KMS-11 (cell line): ENCODE measurements around the gene GPR62.

Experiments
- H2AFZ ChIP-seq: fragments of 200-600 bp; sonication (generic); 2 replicates; pipeline ENCODE4 v1.6.1; 2016; ENCODE audit warnings: antibody characterized with exemption, mixed run types, low read depth
- H3K27ac ChIP-seq: fragments of 200-600 bp; sonication (generic); 2 replicates; pipeline ENCODE4 v1.6.1; 2016; ENCODE audit warnings: mild to moderate bottlenecking, mixed run types
- H3K27me3 ChIP-seq: fragments of 200-600 bp; sonication (generic); 2 replicates; pipeline ENCODE4 v1.6.1; 2017; ENCODE audit warnings: mild to moderate bottlenecking, low read depth, mixed run types, moderate library complexity; ENCODE audit not compliant: insufficient read depth
- H3K36me3 ChIP-seq: fragments of 200-600 bp; sonication (generic); 2 replicates; pipeline ENCODE4 v1.6.1; 2017; ENCODE audit warnings: mild to moderate bottlenecking, mixed run types; ENCODE audit not compliant: insufficient read depth
- H3K4me1 ChIP-seq: fragments of 200-600 bp; sonication (generic); 2 replicates; pipeline ENCODE4 v1.6.1; 2016; ENCODE audit warnings: mild to moderate bottlenecking, low read depth, mixed run types; ENCODE audit not compliant: poor library complexity, severe bottlenecking
- H3K4me2 ChIP-seq: fragments of 200-600 bp; sonication (generic); 2 replicates; pipeline ENCODE4 v1.7.0; 2016; ENCODE audit warnings: mild to moderate bottlenecking, mixed run types
- H3K4me3 ChIP-seq: fragments of 200-600 bp; sonication (generic); IDR thresholded peaks from 2 replicates; pipeline ENCODE4 v1.6.1; 2017; ENCODE audit warnings: low read depth, low read length, mixed read lengths; ENCODE audit not compliant: insufficient read depth
- H3K79me2 ChIP-seq: fragments of 200-600 bp; sonication (generic); 2 replicates; pipeline ENCODE4 v1.6.1; 2016; ENCODE audit warnings: low read depth, mixed run types; ENCODE audit not compliant: insufficient read depth
- H3K9ac ChIP-seq: fragments of 200-600 bp; sonication (generic); 2 replicates; pipeline ENCODE4 v1.6.1; 2016; ENCODE audit warnings: mild to moderate bottlenecking, mixed run types
- H4K20me1 ChIP-seq: fragments of 200-600 bp; sonication (generic); 2 replicates; pipeline ENCODE4 v1.6.1; 2016; ENCODE audit warnings: mild to moderate bottlenecking, mixed run types; ENCODE audit not compliant: insufficient read depth
- CTCF ChIP-seq: fragments of 200-600 bp; sonication (generic); conservative IDR thresholded peaks from 2 replicates; pipeline ENCODE4 v1.6.1; 2017; ENCODE audit warnings: low read depth, mild to moderate bottlenecking, antibody characterized with exemption, low read length, moderate library complexity, mixed read lengths

GPR62 gene

DNA sequence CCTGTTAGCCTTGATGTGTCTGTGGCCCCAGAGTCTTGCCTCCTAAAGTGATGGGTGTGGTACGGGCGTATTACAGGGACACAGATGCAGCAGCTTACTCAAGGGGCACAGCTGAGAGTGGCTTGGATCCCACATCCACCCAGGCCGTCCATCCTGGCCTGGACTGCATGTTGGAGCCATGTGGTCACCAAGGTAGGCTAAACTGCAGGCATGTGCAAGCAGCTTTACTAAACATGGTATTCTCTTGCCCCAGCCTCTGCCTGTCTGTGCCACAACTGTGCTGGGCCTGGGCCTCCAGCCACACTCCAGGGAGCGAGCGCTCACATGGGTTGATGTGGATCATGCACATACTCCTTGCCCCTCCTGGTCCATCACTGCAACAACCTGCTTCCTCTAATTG, 6.1 kb upstream of the GPR62 start:
- Histone ChIP-seq H3K27ac (no peak overlapping the region), H3K36me3 (no peaks in the 10 kb centered on the region), H4K20me1 (no peaks in the 10 kb centered on the region), H2AFZ (no peak overlapping the region), H3K4me1 (no peaks in the 10 kb centered on the region), H3K79me2 (no peaks in the 10 kb centered on the region), H3K4me2 (no peak overlapping the region), H3K9ac (no peak overlapping the region), H3K27me3 (no peaks in the 10 kb centered on the region), H3K4me3 (no peak overlapping the region)
- TF ChIP-seq CTCF = no peak

DNA sequence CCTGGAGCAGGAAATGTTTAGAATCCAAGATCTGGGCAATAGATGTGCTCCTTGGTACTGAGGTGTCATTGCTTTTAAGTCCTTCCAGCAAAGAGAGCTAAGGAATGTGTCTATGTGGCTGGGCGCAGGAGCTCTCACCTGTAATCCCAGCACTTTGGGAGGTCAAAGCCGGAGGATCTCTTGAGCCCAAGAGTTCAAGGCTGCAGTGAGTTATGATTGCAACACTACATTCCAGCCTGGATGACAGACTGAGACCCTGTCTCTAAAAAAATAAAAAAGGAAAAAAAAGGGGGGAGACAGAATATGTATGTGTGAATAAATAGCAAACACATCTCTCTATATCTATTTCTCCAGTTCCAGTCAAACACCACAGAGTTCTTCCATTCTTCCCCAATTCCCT, 4.3 kb upstream of the GPR62 start:
- Histone ChIP-seq H3K79me2 (no peaks in the 10 kb centered on the region), H4K20me1 (no peaks in the 10 kb centered on the region), H3K4me1 (no peaks in the 10 kb centered on the region), H3K36me3 (no peaks in the 10 kb centered on the region), H3K27me3 (no peaks in the 10 kb centered on the region; the same call in 1 of the 2 replicates), H2AFZ (no peak overlapping the region), H3K27ac (no peak overlapping the region), H3K9ac (no peak overlapping the region), H3K4me2 (no peak overlapping the region), H3K4me3 (no peak overlapping the region)
- no peak for TF ChIP-seq CTCF

DNA sequence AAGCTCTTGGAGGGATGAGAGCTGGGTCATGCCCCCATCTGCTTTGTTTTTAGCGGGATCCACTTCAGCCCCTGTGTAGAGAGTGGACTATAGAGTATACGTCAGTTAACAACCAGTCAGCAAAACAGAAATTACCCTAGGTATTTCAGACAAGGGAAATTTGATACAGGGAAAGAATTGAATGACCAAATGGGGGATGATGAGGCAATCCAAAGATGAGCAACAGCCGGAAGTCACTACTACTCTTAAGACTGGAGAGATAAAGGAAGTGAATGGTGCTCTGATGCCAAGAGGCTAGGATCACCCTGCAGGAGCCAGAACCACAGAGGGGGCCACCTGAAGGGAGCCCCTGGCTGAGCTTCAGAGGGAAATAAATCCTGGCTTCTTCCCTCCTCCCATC, 1.7 kb upstream of the GPR62 start:
- no peak overlapping the region for H2AFZ ChIP-seq

DNA sequence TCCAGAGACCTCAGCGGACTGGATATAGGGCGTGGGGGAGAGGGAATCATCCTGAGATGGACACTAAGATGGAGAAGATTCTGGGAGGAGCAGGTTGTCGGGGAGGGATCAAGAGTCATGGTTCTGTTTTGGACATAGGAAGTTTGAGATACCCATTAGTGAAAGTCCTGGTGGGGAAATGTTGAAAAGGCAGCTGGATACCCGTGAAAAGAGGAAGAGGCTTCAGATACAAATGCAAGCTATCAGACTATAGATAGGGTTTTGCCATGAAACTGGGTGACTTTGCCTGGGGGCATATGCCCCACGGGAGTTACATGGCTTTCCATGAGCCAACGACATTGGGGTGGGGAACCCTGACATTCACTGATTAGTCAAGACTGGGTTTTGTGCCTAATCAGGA, 1.1 kb upstream of the GPR62 start:
- no peak overlapping the region for H3K27ac ChIP-seq
- no peaks in the 10 kb centered on the region for H3K4me1 ChIP-seq
- no peaks in the 10 kb centered on the region for H4K20me1 ChIP-seq
- no peaks in the 10 kb centered on the region for H3K36me3 ChIP-seq
- no peak overlapping the region for H3K4me3 ChIP-seq
- H3K4me2 ChIP-seq = no peak overlapping the region
- H2AFZ ChIP-seq = no peak overlapping the region
- no peaks in the 10 kb centered on the region for H3K79me2 ChIP-seq
- H3K9ac ChIP-seq = no peak overlapping the region
- no peaks in the 10 kb centered on the region; the same call in 1 of the 2 replicates for H3K27me3 ChIP-seq
- no peak for TF ChIP-seq CTCF

More for the DNA sequence above, 1.7 kb upstream of the GPR62 start:
- Histone ChIP-seq H3K4me3 (no peak overlapping the region), H3K27me3 (no peaks in the 10 kb centered on the region; the same call in 1 of the 2 replicates), H3K36me3 (no peaks in the 10 kb centered on the region), H3K4me2 (no peak overlapping the region), H3K27ac (no peak overlapping the region), H3K4me1 (no peaks in the 10 kb centered on the region), H3K9ac (no peak overlapping the region), H4K20me1 (no peaks in the 10 kb centered on the region), H3K79me2 (no peaks in the 10 kb centered on the region)
- no peak for TF ChIP-seq CTCF
